ENCODE data around the gene HOXC10.

The HOXC10 gene

DNA sequence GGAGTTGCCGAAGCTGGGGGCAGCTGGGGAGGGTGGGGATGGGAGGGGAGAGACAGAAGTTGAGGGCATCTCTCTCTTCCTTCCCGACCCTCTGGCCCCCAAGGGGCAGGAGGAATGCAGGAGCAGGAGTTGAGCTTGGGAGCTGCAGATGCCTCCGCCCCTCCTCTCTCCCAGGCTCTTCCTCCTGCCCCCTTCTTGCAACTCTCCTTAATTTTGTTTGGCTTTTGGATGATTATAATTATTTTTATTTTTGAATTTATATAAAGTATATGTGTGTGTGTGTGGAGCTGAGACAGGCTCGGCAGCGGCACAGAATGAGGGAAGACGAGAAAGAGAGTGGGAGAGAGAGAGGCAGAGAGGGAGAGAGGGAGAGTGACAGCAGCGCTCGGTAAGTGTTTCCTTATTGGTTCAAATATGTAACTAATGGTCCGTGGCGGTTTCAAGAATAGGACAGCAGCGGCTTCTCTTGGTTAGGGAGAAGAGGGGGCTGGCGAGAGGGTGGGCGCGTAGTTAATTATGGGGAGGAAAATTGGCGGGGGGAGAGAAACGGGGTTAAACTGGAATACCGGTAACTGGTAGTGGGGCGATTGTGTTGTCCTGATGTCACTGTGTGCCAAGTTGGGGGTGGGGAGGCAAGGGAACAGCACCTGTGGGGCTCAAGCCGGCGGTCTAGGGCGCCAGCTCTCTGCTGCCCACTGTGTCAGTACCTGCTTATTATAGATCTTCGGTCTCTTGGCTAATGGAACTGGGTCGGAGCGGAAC, 32.3 kb downstream of the HOXC10 start:
- DNase-seq: no peak

DNA sequence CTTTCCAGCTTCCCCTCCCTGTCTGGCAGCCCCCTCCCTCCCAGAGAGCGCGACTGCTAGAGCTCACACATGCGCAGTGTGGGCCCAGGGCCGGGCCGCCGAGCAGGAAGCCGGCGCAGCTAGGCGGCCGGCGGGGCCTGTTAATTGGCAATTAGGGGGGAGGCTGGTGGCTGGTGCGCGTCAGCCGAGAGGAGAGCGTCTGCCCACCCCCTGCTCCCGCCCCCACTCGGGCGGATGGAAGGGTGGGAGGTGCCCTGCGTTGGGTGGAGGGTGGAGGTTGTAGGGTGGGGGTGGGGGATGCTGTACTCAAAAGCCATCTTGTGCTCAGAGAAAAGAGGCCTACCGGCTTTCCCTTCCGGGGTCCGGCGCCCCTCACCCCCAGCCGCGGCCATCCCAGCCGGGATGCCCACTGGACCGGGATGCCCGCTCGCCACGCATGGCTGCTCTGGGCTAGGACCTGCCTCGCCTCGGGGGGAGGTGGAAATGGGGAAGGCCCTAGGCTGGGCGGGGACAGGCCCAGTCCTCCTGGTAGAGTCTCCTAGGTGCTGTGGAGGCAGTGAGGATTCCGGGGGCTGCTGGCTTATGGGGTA, 33.0 kb downstream of the HOXC10 start:
- peak; percentile 73 for DNase-seq

DNA sequence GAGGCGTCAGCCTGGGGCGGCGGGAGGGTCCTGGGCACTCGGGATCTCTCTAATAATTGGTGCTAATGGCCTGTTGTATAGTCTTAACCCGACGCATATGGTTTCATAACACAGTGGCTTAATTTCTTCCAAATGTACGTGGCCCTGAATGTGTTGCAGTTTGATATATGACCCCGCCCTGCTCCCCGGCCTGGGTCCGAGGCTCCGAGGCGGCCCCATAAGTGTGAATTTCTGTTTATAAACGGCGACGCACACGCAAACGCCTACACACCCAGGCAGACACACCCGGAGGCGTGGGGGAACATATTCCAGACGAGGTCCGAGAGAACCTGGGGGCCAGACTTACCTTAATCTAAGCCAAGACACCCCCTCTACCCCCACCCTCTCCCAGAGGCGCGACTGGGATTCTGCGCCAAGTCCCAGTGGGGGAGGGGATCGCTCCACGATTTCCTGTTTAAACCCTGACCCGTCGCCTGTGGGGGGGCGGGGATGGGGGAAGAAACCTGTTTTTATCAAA, 33.6 kb downstream of the HOXC10 start:
- no peak for DNase-seq

DNA sequence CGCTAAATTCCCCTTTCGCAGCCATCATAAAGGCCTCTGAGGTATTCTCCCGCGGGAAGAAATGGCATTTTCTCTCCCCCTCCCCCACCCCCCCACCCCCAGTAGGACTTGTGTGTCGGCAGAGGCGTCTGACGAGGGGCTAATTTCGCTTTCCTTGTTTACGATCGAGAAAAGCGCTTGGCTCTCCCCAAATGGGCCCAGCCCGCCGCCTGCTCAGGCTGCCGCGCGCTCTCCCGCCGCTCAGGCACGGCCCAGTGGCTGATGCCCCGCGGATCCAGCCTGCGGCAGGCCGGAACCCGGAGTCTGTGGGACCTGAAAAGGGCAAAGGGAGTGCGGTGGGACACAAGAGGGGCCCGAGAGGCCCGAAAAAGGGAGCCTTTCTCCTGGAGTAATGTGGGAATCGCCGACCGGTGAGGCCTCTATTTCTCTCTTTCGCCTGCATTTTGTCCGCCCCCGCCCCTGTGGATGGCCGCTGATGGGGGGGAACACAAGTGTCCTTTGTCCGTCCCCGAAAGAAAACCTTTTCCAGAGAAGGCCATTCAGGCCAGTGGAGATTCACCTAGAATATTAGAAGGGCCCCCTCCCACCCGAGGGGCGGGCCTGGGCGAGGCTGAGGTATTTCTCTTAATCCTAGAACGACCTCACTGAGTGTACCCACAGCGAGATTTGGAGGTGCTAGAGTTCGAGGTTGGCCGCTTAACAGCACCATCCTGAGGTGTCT, 34.3 kb downstream of the HOXC10 start:
- DNase-seq: no peak

DNA sequence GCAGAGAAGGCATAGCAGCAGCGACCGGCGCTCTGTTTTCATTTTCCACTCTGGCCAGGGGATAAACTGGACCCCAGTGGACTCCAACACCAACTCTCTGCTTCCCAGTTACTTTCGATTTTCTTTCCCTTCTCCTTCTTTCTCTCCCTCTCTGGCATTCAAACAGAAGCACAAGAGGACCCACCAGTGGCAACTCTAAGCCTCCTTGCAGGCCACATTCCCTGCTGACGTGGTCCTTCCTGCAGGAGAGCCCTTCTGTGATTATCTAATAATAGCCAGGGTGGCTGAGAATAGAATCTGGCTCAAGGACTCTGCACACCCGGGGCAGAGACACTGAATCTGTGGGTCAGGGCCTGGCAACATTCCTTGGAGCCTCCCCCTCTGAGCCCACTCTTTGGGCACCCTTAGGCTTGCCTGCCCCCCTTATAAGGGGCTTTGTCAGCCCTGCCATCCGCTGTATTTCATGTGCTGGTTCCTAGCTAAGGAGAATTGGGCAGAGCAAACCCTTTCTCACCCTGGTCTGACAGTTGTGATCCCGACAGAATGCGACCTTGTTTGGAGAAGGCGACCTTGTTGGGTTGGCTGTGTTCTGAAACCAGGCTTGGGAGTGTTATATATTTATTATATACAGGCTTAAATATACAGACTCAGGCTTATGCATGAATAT, 35.1 kb downstream of the HOXC10 start:
- no peak for DNase-seq

DNA sequence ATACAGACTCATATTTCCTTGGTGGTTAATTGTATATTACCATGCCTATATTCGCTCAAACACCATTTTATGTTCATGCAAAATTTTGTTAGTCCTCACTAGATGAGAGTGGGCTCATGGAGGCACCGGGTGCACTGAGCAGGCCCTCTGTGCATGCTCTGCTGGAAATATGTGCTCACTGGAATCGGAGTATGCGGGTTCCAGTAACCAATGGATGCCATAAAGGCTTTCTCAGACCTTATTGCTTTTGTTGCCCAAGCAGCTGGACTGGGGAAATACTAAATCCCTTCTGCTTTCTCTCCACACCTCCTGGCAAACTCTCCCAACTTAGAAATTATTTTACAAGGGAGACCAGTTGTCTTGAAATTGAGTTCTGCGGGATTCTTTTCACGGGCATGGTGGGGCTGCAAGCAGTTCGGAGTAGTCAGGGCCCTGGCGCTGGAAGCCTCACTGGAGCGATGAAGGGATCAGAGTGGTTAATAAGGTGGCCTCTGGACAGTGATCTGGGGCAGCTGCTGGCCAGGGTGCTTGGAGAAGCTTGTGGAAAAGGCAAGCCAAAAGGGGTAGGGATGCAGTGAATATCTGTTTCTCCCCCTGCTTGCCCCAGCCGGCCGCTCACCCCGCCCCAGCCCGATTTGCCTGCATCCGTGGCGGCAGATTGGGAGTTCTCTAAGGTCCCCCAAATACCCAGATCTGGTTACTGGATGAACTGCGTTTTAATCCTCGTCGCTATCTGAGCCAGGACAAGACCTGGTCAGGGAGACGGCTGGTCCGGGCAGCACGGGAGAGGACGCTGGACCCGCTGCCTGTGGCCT, 35.9 kb downstream of the HOXC10 start:
- DNase-seq: no peak

DNA sequence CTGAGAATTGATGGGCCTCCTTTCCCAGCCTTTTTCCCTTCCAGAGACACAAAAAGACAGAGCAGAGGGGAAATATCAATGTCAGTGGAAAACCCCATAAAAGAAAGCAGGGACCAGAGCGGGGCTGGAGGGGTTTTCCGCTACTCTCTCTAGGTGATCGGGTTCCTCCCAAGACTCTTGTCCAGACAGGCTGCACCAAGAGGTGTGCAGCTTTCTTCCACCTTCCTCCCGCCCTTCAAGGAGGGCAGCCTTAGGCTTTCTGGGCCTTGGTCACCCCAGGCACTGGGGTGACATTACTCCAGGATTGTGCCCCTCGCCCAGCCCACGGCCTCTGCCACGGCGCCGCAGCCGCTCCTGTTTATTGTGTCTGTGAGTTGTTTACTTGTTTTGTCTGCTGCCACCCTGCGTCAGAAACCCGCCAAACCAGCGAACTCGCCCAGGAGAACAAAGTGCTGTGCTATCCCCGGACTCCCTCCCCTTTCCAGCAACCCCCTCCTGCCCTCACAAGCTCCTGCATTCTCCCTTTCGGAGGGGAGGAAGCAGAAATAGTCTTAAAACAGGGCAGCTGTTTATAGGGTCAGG, 36.6 kb downstream of the HOXC10 start:
- DNase-seq: no peak

DNA sequence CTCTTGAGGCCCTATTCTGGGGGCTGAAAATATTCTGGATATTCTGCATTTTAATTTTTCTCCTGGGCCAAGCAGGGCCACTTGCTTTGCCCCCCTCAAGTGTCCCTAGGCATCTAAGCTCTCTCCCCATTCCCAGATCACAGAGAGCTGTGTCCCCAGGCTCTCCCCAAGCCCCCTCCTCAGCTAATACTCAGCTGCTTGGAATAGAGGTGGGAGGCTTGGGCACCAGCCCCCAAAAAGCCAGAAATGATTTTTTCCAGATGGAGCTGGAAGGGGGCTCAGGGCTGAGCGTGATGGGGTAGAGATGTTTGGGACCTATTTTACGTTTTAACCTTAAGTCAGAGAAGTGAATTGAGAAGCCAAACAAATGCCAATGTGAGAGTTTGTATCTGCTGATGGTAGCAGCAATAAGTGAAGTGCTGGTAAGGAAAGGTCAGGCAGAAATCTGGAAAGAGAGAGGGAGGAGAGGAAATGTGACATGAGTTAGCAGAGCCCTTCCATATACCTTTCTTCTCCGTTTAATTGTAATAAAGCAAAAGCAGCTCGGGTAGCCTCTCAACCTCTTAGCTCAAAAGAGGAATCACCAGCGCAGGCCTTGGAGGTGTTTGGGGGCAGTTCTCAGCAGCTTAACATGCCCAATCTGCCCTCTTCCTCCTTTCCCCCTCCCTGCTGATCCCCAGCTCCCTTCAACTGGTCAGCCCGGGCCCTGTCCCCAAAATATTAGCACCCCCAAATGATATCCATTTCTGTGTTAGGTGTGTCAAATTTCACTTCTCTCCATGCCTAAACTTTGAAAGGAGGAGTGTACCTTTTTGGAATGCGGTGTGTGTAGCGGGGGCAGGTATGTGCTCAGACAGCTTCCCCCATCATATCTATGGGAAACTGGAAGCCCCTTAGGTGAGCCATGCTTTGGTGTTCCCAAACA, 38.3 kb downstream of the HOXC10 start:
- DNase-seq: no peak

DNA sequence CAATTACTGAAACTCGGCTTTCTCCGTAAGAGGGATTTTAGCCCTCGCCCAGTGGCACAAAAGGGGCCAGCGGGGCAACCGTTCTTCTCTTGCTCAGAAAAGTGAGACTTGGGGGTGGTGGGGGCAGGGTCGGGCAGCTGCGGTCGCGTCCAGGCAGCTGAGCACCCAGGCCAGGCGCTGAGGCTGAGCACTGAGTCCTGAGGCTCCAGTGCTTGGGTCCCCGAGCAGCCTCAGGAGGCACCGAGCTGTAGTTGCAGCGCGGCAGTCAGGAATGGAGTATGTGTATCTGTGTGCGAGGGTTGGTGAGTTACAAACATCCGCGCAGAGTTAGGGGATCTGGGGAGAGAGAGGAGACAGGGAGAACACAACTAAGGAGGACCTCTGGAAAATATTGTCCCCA, 39.2 kb downstream of the HOXC10 start:
- no peak for DNase-seq

DNA sequence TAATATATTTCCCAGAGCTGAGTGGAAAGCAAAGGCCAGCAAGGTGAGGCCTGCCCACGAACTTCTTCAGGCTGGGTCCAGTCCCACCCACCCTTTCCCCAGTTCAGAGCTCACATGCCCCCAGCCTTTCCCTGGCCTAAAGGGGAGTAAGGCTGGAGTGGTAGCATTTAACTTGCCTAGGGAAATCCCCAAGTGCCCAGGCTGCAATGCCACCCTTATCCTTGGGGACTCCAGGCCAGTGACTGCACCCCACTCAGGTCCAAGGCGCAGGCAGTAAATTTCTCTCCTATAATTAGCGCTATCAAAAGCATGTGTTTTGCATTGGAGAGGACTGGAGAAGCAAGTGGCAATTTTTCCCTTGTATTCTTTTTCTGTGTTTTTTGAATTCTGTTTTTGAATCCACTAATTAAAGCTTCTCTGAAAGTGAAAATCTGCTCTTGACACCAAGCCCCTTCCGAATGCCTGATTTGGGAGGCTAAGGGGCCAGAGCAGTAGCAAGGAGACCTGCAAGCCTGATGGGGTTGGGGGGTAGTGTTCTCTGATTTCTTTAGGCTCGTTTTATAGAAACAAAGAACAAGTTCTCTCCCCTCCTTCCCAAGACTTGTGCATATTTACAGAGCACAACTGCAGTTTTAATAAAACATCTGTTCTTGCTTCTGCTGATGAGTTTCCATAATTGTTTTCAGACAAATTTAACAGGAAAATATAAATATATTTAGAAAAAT, 39.8 kb downstream of the HOXC10 start:
- no peak for DNase-seq

DNA sequence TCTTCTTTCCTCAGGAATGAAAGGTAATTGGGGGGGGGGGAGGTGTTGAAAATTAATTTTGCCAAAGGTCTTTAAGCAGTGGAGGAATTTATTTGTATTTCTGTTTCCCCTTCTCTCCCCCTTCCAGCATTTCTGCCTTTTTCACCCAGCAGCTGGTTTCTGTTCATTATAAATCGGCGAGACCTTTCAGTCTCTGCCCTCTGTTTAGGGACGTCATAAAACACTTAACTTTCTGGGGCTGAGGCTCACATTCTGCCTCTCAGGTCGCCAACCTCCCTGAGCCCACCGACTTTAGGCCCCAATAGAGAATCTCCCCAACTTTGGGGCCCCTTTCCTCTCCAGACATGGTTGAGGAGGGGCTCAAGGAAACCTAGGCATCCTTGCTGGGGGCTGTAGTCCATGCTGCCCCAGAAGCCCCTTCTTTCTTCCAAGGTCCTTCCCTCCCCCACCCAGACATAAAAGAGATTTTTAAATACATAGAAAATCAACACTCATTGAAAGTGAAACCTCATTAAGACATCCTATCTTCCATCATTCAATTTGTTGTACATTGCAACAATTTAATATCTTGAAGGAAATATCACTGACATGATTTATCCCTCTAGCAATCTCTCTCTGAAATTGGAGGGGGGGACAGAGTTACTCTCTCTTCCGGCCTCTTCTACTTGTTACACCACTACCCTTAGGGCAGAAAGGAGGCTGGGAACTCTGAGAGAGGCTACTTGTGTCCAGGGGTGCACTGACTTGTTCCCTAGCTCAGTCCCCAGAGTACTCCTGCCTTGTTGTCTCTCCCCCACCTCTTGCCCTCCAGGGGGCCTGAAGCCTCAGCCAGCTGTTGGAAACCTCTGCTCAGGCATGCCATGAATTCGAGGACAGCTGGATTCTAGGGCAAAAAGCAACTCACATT, 40.8 kb downstream of the HOXC10 start:
- no peak for DNase-seq

DNA sequence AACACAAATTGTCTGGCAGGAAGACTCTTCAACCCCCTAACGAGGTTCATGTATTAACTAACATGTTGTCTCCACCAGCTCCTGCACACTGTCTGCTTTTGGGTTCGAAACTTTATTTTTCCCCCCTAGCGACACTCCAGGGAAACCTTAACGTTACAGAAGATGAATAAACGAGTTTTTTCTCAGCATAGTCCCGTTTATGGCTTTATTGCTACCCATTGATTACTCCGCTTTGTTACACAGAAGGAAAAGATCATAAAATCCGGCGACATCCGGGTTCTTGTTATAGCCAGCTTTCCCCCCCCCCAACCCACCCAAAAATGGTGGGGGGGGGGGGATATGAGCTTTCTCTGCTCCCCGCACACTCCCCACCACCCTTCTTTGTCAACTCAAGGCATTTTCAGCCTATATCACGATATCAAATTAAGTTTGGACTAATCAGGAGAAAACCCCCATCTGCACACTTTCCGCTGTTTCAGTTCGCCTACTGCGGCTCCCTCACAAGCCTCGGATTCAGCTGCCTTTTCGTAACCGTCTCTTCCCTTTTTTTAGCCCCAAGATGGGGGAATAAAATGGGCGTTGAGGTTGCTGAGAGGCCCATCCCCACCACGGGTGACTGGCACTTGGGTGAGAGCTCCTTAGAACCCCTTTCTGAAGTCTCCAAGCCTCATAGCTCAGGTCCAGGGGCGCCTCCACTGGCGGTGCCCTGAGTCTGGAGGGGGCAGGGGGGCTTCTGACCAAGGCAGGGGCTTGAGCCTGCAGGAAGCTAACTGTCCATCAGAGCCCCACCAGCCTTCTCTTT, 41.9 kb downstream of the HOXC10 start:
- no peak for DNase-seq

DNA sequence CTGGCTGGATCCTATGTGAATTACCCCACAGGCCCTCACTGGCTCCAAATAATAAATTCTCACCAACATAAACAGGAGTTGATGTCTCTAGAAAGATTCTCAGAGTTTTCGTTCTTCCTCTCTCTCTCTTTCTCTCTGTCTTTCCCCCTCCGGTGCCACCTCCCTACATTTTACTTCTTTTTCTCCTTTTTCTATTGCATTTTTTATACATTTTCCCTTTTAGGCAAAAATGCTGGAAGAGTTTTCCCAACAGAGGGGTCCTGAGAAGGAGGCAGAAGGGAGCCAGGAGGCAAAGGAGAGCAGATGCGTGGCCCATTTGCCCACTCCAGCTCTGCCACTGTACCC, 42.5 kb downstream of the HOXC10 start:
- no peak for DNase-seq

DNA sequence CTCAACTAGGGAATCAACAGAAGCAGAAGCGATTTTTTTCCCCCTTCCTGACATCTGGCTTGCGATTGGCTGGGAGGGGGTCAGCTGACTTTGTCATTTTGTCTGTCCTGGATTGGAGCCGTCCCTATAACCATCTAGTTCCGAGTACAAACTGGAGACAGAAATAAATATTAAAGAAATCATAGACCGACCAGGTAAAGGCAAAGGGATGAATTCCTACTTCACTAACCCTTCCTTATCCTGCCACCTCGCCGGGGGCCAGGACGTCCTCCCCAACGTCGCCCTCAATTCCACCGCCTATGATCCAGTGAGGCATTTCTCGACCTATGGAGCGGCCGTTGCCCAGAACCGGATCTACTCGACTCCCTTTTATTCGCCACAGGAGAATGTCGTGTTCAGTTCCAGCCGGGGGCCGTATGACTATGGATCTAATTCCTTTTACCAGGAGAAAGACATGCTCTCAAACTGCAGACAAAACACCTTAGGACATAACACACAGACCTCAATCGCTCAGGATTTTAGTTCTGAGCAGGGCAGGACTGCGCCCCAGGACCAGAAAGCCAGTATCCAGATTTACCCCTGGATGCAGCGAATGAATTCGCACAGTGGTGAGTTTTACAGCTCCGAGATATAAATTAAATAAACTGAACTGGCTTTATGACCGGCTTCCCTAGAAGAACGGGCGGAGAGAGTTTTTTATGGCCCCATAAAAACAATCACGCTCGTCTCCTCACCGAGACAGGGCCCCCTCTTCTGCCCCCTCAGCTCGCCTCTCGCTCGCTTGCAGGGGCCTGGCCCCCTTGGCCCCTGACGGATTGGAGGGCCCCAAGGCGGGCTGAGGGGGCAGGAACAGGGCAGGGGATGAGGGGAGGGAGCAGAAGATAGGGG, 43.6 kb downstream of the HOXC10 start, which contains the start of gene HOXC6:
Gene HOXC6, plus strand, starts transcription at position 127 of the 888 bp plus-strand sequence. Its CDS starts 82 bp downstream, at position 209.
- no peak for DNase-seq

DNA sequence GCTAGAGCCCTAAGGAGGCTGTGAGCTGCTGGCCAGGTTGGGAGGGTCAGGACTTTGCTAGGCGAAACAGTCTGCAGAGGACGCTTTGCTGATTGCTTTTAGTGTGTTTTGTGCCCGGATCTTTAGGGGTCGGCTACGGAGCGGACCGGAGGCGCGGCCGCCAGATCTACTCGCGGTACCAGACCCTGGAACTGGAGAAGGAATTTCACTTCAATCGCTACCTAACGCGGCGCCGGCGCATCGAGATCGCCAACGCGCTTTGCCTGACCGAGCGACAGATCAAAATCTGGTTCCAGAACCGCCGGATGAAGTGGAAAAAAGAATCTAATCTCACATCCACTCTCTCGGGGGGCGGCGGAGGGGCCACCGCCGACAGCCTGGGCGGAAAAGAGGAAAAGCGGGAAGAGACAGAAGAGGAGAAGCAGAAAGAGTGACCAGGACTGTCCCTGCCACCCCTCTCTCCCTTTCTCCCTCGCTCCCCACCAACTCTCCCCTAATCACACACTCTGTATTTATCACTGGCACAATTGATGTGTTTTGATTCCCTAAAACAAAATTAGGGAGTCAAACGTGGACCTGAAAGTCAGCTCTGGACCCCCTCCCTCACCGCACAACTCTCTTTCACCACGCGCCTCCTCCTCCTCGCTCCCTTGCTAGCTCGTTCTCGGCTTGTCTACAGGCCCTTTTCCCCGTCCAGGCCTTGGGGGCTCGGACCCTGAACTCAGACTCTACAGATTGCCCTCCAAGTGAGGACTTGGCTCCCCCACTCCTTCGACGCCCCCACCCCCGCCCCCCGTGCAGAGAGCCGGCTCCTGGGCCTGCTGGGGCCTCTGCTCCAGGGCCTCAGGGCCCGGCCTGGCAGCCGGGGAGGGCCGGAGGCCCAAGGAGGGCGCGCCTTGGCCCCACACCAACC, 44.8 kb downstream of the HOXC10 start:
- no peak for DNase-seq

DNA sequence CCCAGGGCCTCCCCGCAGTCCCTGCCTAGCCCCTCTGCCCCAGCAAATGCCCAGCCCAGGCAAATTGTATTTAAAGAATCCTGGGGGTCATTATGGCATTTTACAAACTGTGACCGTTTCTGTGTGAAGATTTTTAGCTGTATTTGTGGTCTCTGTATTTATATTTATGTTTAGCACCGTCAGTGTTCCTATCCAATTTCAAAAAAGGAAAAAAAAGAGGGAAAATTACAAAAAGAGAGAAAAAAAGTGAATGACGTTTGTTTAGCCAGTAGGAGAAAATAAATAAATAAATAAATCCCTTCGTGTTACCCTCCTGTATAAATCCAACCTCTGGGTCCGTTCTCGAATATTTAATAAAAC, 45.5 kb downstream of the HOXC10 start:
- DNase-seq: no peak
